Upper lobe of left lung (tissue), 4 donors: ENCODE data around the gene GABARAPL2.
"Not testable (repeated sequence)": the region's sequence is repeated elsewhere in the genome, so short reads cannot be mapped to it uniquely, and the experiment has no call there.

Experiments used
- POLR2A ChIP-seq, 4 donors: fragments of 450-650 bp; IDR thresholded peaks; one replicate each; pipeline ENCODE4 v1.5.1; 2016 to 2017; ENCODE audit warnings: antibody characterized with exemption in 4 of 4, mild to moderate bottlenecking in 2 of 4
- POLR2AphosphoS5 ChIP-seq, 2 donors: sonication (generic); formaldehyde crosslinking; IDR thresholded peaks; one replicate each; pipeline ENCODE4 v1.5.1; 2017; ENCODE audit warnings: antibody characterized with exemption in 2 of 2
- TF ChIP-seq, protein P1 (sequence below), 6 experiments: fragments of 450-650 bp in 4 of 6; fragments of 200-600 bp in 2 of 6; sonication (generic) in 2 of 6; IDR thresholded peaks; one replicate each; pipeline ENCODE4 v1.5.1; 2016 to 2019; ENCODE audit warnings: antibody characterized with exemption in 6 of 6

DNA sequence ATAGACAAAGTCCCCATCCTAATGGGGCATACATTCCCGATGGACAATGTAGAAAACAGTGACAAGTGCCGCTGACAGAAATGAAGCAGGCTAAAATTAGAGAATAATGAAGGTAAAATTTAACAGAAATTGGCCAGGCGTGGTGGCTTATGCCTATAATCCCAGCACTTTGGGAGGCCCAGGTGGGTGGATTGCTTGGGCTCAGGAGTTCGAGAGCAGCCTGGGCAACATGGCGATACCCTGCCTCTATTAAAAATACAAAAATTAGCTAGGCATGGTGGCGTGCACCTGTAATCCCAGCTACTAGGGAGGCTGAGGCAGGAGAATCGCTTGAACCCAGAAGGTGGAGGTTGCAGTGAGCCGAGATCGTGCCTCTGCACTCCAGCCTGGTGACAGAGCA is 17.7 kb upstream of the GABARAPL2 start:
- TF ChIP-seq POLR2AphosphoS5, POLR2A (IDR thresholded peaks at IDR 0.05): not testable (repeated sequence)
- TF ChIP-seq, protein P1, sequence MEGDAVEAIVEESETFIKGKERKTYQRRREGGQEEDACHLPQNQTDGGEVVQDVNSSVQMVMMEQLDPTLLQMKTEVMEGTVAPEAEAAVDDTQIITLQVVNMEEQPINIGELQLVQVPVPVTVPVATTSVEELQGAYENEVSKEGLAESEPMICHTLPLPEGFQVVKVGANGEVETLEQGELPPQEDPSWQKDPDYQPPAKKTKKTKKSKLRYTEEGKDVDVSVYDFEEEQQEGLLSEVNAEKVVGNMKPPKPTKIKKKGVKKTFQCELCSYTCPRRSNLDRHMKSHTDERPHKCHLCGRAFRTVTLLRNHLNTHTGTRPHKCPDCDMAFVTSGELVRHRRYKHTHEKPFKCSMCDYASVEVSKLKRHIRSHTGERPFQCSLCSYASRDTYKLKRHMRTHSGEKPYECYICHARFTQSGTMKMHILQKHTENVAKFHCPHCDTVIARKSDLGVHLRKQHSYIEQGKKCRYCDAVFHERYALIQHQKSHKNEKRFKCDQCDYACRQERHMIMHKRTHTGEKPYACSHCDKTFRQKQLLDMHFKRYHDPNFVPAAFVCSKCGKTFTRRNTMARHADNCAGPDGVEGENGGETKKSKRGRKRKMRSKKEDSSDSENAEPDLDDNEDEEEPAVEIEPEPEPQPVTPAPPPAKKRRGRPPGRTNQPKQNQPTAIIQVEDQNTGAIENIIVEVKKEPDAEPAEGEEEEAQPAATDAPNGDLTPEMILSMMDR (IDR thresholded peaks at IDR 0.05): not testable (repeated sequence)
